Erythroblast (primary cell): Measurements from ENCODE around the gene CNGA3.

Experiments
- GATA1 ChIP-seq: IDR thresholded peaks from 2 replicates; pipeline ENCODE4 v1.6.1; 2011; ENCODE audit warnings: low read depth, mild to moderate bottlenecking, control low read depth, low read length, moderate library complexity
- POLR2A ChIP-seq: IDR thresholded peaks from 2 replicates; pipeline ENCODE4 v1.6.1; 2011; ENCODE audit warnings: mild to moderate bottlenecking, low read length

DNA sequence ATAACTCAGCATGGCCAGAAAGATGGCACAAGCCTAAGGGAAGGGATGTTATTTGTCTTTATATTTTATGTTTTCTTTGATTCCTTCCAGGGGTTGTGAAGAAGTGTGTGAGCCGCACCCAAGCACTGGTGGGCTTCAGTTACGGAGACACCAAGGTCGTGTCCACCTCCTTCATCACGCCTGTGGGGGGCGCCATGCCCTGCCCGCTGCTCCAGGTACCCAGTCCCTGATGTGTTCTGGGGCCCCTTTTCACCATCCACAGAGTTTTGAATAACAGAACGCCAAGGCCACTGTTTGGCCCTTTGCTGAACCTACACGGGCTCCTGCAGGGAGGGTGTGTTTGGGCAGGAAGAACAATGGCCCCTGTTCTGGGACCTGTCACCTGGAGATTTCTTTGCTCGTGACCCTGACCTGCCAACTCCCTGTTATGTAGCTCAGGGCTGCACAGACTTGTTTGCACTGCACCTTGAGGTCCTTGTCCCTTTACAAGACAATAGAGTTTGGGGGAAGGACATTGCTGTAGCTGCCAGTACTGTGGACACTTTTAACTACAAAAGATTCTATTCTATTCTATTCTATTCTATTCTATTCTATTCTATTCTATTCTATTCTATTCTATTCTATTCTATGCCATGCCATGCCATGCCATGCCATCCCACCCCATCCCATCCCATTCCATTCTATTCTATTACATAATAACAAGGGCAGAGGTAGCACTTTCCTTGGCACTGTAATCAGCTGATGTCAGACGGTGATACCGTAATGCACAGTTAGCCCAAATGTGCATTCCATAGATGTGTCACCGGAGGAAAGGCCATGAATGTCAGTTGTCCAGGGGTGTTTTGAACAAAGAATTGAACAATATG is 48.2 kb upstream of the CNGA3 start:
- TF ChIP-seq POLR2A (no peak), GATA1 (no peak)
